GM19043 (cell line): ENCODE results near the gene ATXN1.
A peak's percentile ranks its signal among the peaks of the same experiment; 100 is the strongest.
"Not testable (repeated sequence)": the region's sequence is repeated elsewhere in the genome, so short reads cannot be mapped to it uniquely, and the experiment has no call there.

ENCODE experiments used
- ATAC-seq: cut with Tn5 transposase; IDR thresholded peaks from one replicate; pipeline ENCODE4 v1.9.1; 2021; ENCODE audit warnings: low read depth; ENCODE audit not compliant: unreplicated experiment

Gene ATXN1

GRCh38 chr6:16728513-16729182 is 32.6 kb downstream of the ATXN1 start:
- ATAC-seq: no peak

GRCh38 chr6:16727996-16728395 is 33.3 kb downstream of the ATXN1 start:
- ATAC-seq: no peak

GRCh38 chr6:16725145-16725864 is 36.0 kb downstream of the ATXN1 start:
- ATAC-seq: no peak

- no peak for ATAC-seq
Measured at GRCh38 chr6:16723826-16724225, 37.4 kb downstream of the ATXN1 start.

DNA sequence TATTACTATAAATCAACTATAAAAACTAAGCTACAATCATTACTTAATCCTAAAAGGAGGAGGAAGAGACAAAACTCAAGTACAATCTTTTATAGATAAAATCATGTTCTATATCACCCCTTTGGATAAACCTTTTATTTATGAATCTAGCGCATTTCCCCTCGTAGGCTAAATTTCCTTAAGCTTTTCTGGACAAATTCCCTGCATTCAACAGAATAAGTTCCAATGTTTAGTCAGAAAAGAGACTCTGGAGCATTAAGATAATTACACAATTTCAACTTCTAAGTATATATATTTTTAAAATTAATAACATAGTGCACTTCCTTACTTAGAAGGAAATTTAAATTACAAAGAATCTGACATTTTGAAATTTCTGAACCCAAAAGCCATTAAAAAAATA is 37.9 kb downstream of the ATXN1 start:
- ATAC-seq: no peak

DNA sequence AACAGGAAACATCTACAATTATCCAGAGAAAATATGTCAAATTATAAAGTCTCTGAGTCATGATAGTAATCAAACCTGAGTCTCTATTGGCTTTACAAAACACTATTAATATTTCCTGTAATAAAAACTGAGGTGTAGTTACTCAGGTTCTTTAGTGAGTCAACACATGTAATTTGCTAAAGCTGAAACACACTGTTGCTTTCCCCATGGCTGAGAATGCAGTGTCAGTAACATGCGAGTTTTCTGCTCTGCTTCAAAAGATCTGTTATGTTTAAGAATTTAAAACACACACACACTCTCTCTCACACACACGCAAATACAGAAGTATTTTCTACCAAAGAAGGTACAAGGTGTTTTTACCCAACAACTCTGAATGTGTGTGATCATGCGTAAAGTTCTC is 38.6 kb downstream of the ATXN1 start:
- ATAC-seq: no peak

DNA sequence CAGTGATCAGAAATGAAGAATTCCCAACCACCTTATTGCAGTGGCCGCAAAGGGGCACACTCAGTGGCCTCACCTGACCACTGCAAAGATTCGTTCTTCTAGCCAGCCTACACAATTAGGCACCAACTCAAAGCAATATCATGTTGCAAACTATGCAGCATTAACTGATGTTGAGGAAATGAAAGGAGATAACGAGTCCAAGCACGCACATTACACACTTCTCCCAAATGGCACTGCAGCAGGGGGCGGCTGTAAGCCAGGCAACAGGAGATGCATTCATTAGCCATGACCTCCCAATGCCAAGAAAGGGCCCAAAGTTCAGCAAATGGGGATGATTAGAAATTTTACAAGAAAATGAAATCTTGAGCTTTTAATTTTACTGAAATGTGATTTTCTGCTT is 39.3 kb downstream of the ATXN1 start:
- ATAC-seq: no peak

GRCh38 chr6:16720861-16721260 is 40.4 kb downstream of the ATXN1 start:
- ATAC-seq: no peak

GRCh38 chr6:16719488-16719887 is 41.8 kb downstream of the ATXN1 start:
- ATAC-seq: no peak

DNA sequence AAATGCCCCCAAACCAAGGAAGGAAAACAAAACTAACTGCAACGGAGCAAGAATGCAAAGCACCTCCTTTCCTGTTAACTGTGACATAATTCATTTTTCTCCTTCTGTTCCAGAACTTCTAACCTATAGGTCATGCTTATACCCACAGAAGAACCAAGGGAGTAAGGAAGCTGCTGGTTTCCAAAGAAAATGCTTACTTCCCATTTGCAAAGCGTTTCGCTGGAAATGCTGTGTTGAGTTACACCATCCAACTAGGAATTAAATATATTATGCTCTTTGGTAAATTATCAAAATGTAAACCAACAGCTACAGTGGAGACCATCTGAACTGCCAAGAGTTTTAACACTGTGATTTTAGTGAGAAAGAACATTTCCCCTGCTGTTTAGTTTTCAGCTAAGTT is 42.9 kb downstream of the ATXN1 start:
- no peak for ATAC-seq

- ATAC-seq: no peak
Measured at GRCh38 chr6:16717275-16717942, 43.9 kb downstream of the ATXN1 start.

- ATAC-seq: no peak
Measured at GRCh38 chr6:16716321-16716858, 44.9 kb downstream of the ATXN1 start.

DNA sequence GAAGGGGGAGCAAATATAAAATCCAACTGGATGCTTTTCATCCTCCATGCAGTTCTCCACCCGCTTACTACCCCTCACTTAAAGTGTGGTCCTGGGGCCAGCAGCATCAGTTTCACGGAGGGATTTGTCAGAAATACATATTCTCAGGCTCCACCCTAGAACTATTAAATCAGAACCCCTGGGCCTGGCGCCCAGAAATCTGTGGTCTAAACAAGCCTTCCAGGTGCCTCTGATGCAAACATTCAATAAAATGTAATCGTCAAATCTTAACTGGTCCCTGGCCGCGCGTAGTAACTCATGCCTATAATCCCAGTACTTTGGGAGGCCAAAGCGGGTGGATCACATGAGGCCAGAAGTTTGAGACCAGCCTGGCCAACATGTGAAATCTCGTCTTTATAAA is 47.7 kb downstream of the ATXN1 start:
- ATAC-seq: no peak

- no peak for ATAC-seq
Measured at GRCh38 chr6:16712931-16713484, 48.3 kb downstream of the ATXN1 start.

GRCh38 chr6:16712255-16712930 is 48.9 kb downstream of the ATXN1 start:
- ATAC-seq: peak; percentile 65

GRCh38 chr6:16711546-16712254 is 49.6 kb downstream of the ATXN1 start:
- ATAC-seq: peak; percentile 6

- ATAC-seq: no peak
Measured at GRCh38 chr6:16706911-16707783, 54.1 kb downstream of the ATXN1 start.

- ATAC-seq: not testable (repeated sequence)
Measured at GRCh38 chr6:16706491-16706890, 54.8 kb downstream of the ATXN1 start.

DNA sequence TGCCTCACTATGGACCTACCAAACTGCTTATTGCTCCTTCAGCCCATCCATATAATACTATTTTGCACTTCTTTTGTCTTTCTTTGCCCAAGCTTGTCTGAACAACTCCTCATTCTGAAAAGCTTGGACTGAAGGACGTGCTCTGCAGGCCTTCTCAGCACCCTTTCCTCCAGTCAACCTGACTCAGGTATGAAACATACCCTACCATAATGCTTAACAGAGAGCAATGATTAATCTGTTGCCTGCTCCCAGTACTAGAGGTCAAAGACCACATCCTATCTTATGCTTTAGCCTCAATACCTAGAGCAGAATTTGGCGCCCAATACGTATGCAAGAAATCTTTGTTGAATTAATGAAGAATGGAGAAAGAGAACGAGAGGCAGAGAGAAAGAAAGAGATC is 55.2 kb downstream of the ATXN1 start:
- no peak for ATAC-seq
